ENCODE data around the gene GREB1L.

The GREB1L gene

DNA sequence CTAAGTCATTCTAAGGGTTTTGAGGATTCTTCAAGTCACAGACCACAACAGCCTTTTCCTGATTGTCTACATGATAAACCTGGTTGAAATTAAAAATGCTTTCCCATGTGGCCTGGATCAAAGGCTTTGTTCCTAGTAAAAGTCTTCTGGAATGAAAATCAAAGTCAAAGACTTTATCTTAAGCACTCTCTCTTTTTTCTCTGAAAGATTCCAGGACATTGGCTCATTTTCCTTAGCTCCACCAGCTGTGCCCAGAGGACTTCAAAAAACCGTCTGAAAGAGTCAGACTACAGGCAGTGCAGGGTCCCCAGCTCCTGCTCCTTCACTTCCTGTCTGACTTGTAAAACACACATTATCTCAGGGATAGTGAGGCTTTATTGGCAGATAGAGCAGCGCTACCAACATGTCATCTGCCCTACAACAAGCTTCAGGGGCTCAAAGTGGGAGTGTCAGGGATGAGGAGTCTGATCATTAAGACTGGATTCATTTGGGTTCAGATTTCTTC is 210.3 kb downstream of the GREB1L start:
- no peak for DNase-seq

GRCh38 chr18:21452796-21453510 is 210.9 kb downstream of the GREB1L start:
- DNase-seq = no peak

DNA sequence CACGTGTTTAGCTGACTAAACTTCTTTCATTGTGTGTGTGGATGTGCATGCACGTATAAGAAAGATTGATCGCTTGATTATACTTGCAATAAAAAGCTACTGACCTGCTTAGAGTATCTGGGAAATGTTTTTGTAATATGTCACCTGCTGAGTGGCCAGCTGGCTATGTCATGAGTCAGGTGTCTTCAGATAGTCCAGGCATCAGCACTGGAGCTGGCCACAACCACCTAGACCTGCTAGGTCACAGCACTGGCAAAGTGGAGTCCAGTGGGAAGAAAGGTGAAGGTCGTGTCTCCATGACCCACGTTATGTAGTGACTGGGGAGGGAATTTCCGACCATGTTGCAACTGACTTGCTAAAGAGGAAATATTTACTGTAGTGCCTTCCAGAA is 211.5 kb downstream of the GREB1L start:
- no peak for DNase-seq

DNA sequence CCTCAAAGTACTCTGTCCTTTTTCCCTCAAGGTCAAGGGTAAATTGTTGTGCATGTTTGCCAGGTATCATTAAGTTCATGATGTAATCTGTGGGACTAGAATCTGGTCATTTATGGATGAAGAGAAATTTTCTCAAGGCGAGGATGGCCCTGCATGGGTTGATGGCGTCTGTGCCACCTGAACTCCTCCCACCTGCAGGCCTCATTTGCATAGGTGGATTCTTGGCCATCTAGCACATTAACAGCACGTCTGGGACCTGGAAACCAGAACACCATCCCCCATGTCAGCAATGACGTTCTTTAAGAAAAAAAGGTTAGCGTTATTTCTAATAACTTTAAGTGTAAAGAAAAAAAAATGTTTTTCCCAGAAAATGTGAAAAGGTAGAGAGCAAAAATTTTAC is 212.7 kb downstream of the GREB1L start:
- DNase-seq = no peak

DNA sequence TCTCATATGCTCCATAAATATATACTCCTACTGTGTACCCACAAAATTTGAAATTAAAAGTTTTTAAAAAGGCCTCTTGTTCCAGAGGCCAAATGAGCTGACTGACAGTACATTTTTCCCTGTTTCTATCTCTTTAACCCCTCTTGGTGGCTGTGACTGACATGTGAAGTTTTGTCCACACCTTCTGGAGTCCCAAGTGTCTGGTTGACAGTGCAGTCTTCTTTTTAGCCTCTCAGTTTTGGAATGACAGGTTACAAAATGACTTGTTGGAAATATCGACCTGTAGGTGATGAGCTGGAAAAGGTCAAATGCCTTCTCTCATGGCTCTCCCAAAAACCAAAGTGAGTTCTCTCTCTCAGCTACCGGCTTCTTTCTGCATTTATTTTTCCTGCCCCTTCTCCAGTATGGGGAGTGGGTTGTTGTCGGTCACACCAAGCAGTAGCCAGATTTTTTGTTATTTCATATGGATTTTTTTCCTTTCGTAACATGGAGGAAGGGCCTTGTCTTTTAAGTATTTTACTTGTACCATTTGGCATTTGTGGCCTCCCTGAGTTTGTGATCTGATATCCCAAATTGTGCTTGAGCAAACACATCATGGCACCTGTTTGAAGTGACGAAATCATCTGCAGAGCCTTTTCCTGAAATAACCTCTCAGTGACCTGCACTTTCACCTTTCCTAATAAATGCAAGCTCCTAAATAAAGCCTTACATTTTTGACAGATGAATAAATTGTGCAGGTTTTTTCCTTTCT is 214.6 kb downstream of the GREB1L start:
- DNase-seq = no peak

DNA sequence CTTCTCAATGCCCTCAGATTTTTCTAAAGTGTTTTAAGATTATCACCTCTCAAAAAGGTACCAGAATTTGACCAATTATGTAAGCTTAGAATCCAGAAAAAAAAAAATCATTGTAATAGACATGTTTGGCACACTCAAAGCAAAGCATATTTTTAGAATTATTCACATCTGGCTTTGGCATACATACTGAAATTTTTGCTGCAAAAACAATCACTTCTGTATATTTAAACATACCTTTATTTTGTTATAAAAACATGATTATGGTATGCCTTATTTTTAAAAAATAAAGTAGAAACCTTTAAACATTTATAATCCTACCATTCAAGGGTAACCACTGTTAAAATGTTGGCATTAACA is 215.1 kb downstream of the GREB1L start:
- no peak for DNase-seq

DNA sequence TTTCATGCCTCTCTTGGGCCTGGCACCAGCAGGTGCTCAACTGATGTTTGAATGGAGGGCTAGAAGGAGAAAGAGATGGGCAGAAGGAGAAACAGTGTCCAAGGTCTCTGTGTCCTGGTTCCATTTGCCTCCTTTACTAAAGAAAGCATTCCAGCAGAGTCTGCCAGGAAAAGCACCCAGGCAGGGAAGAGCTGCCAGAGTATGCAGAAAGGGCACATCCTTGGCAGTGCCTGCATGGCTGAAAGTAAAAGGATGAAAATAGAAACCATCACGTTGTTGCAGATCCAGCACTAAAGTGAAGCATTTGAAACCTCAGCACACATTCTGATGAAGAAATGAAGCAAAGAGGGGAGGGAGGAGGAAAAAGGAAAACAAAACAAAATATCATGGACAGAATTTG is 216.3 kb downstream of the GREB1L start:
- DNase-seq = no peak

DNA sequence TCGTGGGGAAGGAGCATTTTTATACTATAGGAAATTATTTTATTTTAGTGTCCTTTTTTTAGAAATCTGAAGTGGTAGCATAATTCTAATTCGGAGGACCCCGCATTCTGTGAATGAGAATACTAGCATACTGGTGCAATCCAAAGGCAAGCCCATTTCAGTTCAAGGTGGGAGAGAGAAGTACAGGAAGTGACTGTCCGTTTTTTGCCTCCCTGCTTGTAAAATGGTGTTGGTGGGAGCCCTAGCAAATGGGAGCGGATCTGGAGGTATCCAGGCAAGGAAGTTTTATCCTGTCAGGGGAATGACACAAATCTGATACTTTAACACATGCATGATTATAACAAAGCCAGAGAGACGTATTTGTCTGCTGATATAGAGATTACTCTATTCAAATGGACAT is 216.8 kb downstream of the GREB1L start:
- DNase-seq = no peak

- DNase-seq = no peak
These were observed 217.8 kb downstream of the GREB1L start for GRCh38 chr18:21459706-21460286.

DNA sequence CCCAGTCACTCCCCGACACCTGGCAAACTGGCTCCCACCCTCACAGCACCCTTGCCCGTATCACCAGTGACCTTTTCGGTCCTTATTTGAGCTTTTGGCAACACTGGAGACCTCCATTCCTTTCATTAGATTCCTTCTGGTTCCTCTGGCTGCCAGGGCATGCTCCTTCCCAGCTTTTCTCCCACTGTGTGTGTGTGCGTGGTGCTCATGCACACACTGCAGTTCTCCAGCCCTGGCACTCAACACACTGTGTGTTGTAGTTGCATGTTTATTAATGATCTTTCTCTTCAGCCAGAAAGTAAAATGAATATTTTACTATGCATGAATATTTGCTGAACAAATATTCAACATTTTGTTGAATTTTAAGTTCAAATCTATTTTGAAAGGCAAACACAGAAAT is 219.4 kb downstream of the GREB1L start:
- DNase-seq = no peak

DNA sequence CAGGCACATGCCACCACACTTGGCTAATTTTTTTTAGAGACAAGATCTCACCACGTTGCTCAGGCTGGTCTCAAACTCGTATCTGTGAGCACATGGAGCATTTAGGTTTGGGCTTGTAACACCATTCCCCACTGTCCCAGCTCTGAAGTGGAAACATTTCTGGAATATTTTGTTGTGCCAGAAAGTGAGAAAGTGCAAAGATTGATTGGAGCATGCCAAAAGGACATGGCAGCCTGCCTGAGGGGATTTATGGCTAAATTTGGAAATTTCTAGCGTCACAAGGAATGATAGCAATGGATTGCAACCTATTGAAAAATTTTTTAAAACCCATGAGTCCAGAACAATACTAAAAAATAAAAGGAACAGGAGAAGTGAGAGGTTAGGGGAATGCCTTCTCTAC is 221.7 kb downstream of the GREB1L start:
- no peak for DNase-seq

GRCh38 chr18:21468514-21469164 is 226.6 kb downstream of the GREB1L start:
- DNase-seq = no peak

DNA sequence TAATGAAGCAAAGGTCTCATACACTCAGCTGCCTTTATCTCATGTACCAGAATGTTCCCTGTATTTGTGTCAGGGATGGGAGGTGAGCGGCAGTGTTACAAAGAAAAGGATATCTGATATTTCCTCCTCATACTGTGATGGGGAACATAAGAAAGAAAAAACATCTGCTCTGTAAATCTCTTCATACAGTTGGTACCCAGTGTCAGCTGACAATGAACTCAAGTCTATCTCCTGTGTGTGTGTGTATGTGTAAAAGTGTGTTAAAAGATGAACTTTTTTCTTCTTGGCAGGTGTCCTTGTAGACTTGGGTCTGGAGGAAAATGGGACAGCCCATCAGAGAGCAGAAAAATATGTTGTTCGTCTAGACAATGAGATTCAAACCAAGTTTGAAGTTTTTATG is 230.7 kb downstream of the GREB1L start:
- no peak for DNase-seq

DNA sequence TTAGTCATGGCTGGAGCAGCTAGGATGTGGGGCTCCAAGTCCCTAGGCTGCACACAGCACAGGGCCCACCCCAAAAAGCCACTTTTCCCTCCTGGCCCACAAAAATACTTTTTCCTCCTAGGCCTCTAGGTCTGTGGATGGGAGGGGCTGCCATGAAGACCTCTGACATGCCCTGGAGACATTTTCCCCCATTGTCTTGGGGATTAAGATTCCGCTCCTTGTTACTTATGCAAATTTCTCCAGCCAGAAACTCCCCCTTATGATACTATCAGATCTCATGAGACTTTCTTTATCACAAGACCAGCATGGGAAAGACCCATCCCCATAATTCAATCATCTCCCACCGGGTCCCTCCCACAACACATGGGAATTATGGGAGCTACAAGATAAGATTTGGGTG is 232.6 kb downstream of the GREB1L start:
- no peak for DNase-seq

DNA sequence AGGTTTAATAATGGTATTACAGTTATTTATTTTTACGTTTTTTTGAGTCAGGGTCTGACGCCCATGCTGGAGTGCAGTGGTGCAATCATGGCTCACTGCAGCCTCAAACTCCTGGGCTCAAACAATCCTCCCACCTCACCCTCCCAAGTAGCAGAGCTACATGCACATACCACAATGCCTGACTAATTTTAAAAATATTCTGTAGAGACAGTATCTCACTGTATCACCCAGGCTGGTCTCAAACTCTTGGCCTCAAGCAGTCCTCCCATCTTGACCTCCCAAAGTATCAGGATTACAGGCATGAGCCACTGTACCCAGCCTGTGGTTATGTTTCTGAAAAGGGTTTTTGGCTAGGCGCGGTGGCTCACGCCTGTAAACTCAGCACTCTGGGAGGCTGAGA is 237.7 kb downstream of the GREB1L start:
- no peak for DNase-seq

DNA sequence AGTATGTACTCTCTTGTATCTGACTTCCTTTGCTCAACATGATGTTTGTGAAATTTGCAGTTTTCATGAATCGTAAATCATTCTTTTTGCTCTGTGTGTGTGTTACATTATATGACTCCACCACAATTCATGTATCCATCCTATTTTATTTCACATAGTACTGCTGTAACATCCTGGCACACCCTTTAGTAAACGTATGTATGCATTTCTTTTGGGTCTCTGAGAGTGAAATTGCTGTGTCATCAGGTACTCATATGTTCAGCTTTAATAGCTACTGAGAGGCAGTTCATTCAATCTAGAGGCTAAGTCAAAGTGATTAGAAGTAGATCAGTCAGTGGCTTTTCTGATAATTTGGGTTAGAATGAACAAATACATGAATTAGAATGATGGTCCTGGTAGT is 239.7 kb downstream of the GREB1L start:
- no peak for DNase-seq

GRCh38 chr18:21483051-21483450 is 241.0 kb downstream of the GREB1L start:
- DNase-seq = no peak

GRCh38 chr18:21484851-21485636 is 243.0 kb downstream of the GREB1L start:
- DNase-seq = peak in 1 of 2 experiments; percentile 5

GRCh38 chr18:21486905-21487437 is 244.9 kb downstream of the GREB1L start:
- peak in 1 of 2 experiments; percentile 53 for DNase-seq

DNA sequence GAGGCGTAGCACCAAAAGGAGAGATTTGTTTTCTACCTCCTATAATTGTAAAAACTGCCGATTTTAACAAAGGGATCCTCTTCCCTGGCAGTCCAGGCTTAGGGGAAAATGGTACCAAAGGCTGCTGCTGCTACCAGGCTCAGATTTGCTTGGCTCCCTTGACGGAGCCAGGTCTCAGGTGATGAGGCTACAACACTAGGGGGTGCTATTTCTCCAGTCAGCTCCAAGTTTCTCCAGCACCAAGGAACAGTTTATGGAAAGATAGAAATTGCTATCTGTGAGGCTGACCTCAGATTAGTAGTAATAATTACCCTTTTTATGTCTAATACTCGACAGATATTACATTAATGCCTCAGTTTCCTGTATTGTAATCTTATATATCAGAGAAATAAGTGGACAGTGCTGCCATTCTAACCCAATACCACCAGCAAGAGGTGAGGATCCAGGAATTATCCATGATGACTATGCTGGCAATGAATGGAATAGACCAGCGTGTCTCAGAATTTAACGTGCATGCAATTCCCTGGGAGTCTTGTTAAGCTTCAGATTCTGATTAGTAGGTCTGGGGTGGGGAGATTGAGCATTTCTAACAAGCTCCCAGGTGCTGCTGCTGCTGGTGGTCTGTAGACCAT is 247.2 kb downstream of the GREB1L start:
- peak; percentile 34 to 60 for DNase-seq

- DNase-seq = no peak
These were observed 248.0 kb downstream of the GREB1L start for GRCh38 chr18:21489919-21490495.

DNA sequence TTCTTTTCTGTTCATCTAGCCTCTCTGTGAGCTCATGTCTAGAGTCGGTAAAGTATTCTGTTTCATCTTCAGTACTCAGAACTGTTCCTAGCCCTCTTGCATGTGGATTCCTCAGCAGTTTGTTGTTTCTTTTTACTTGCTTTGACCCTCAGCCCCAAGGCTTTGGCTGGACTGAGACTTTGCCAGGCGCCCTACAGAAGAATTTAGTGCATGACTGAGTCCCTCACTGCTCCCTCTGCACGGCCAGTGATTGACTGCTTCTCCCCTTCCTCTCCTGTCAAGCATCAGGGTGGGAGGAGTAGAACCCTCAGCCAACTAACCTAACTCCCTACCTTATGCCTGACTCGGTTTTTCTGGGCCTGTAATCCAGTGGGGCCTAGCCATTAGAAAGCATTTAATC is 248.7 kb downstream of the GREB1L start:
- DNase-seq = no peak

All from NCI-H524 (cell line).